WTC11 (cell line): ENCODE results near the gene ZNF681. TPM values are rescaled to one million over a fixed set of nuclear protein-coding genes. Genes with fewer than 3 reads are reported as not detected.

ENCODE experiments used
- ATAC-seq: fragments of 200-7000 bp; cut with Tn5 transposase; 2 replicates; pipeline ENCODE4 v1.10.0; 2021; ENCODE audit warnings: mild to moderate bottlenecking, moderate library complexity
- CTCF ChIA-PET: fragments of 300-600 bp; sonication (Branson Sonifier 250); formaldehyde crosslinking; loops from one replicate; lab custom pipeline; 2021; ENCODE audit warnings: antibody characterized with exemption; lab: Charles Lee
- POLR2A ChIA-PET: fragments of 350-600 bp; sonication (Branson Sonifier 250); formaldehyde crosslinking; loops from one replicate; lab custom pipeline; 2021; ENCODE audit warnings: antibody characterized with exemption; lab: Charles Lee
- DNase-seq: peaks from one replicate; pipeline ENCODE4 v3.0.0; 2021; ENCODE audit warnings: low spot score
- H3K27ac Mint-ChIP-seq: 2 replicates; pipeline ENCODE4 v1.8.0; 2021; ENCODE audit warnings: mixed read lengths
- H3K27me3 Mint-ChIP-seq: 2 replicates; pipeline ENCODE4 v1.8.0; 2021; ENCODE audit warnings: low read depth, mild to moderate bottlenecking, moderate library complexity, mixed read lengths
- H3K36me3 Mint-ChIP-seq: 2 replicates; pipeline ENCODE4 v1.8.0; 2021; ENCODE audit warnings: mixed read lengths
- H3K4me1 Mint-ChIP-seq: 2 replicates; pipeline ENCODE4 v1.8.0; 2022; ENCODE audit warnings: mixed read lengths
- H3K4me3 Mint-ChIP-seq: 2 replicates; pipeline ENCODE4 v1.8.0; 2021; ENCODE audit warnings: mild to moderate bottlenecking, moderate library complexity, mixed read lengths
- H3K9me3 Mint-ChIP-seq: 2 replicates; pipeline ENCODE4 v1.8.0; 2021; ENCODE audit warnings: mixed read lengths
- ARID4B ChIP-seq: sonication (generic); formaldehyde crosslinking; IDR thresholded peaks from 2 replicates; pipeline ENCODE4 v1.8.0; 2023; ENCODE audit warnings: missing genetic modification reagents, mild to moderate bottlenecking, borderline replicate concordance
- ATF6 ChIP-seq: sonication (generic); formaldehyde crosslinking; IDR thresholded peaks from 2 replicates; pipeline ENCODE4 v1.8.1; 2023; ENCODE audit warnings: mild to moderate bottlenecking, missing genetic modification reagents
- FOXJ3 ChIP-seq: sonication (generic); formaldehyde crosslinking; IDR thresholded peaks from 2 replicates; pipeline ENCODE4 v1.9.0; 2021; ENCODE audit warnings: missing genetic modification reagents, mild to moderate bottlenecking, borderline replicate concordance
- FOXK1 ChIP-seq: sonication (generic); formaldehyde crosslinking; IDR thresholded peaks from 2 replicates; pipeline ENCODE4 v1.8.0; 2022; ENCODE audit warnings: mild to moderate bottlenecking, moderate library complexity, missing genetic modification reagents
- FOXP1 ChIP-seq: sonication (generic); formaldehyde crosslinking; IDR thresholded peaks from 2 replicates; pipeline ENCODE4 v1.8.0; 2022; ENCODE audit warnings: missing genetic modification reagents, mild to moderate bottlenecking, moderate library complexity, borderline replicate concordance
- GTF2I ChIP-seq: fragments of 250-450 bp; sonication (Bioruptor Pico); conservative IDR thresholded peaks from 2 replicates; pipeline ENCODE4 v1.4.0; 2021; ENCODE audit warnings: mild to moderate bottlenecking
- IRF1 ChIP-seq: sonication (generic); formaldehyde crosslinking; IDR thresholded peaks from 2 replicates; pipeline ENCODE4 v1.8.0; 2023; ENCODE audit warnings: missing genetic modification reagents
- JUN ChIP-seq: sonication (generic); formaldehyde crosslinking; IDR thresholded peaks from 2 replicates; pipeline ENCODE4 v1.8.0; 2023; ENCODE audit warnings: mild to moderate bottlenecking, missing genetic modification reagents
- MLX ChIP-seq: sonication (generic); formaldehyde crosslinking; IDR thresholded peaks from 2 replicates; pipeline ENCODE4 v1.8.1; 2023; ENCODE audit warnings: mild to moderate bottlenecking, missing genetic modification reagents, moderate library complexity
- NFE2L1 ChIP-seq: sonication (generic); formaldehyde crosslinking; IDR thresholded peaks from 2 replicates; pipeline ENCODE4 v1.8.1; 2023; ENCODE audit warnings: missing genetic modification reagents
- PRRX2 ChIP-seq: fragments of 250-450 bp; sonication (Bioruptor Pico); IDR thresholded peaks from 2 replicates; pipeline ENCODE4 v1.8.0; 2021; ENCODE audit warnings: mild to moderate bottlenecking
- SOX15 ChIP-seq: fragments of 250-450 bp; sonication (Bioruptor Pico); IDR thresholded peaks from 2 replicates; pipeline ENCODE4 v1.9.0; 2021; ENCODE audit warnings: mild to moderate bottlenecking
- STAT6 ChIP-seq: sonication (generic); formaldehyde crosslinking; conservative IDR thresholded peaks from 2 replicates; pipeline ENCODE4 v1.8.1; 2023; ENCODE audit warnings: mild to moderate bottlenecking, low read depth, missing genetic modification reagents, moderate library complexity
- TCF7 ChIP-seq: sonication (generic); formaldehyde crosslinking; IDR thresholded peaks from 2 replicates; pipeline ENCODE4 v1.8.0; 2022; ENCODE audit warnings: mild to moderate bottlenecking, low read depth, missing genetic modification reagents, moderate library complexity
- TEAD4 ChIP-seq: sonication (generic); formaldehyde crosslinking; IDR thresholded peaks from 2 replicates; pipeline ENCODE4 v1.8.0; 2022; ENCODE audit warnings: mild to moderate bottlenecking, missing genetic modification reagents
- USF2 ChIP-seq: sonication (generic); formaldehyde crosslinking; IDR thresholded peaks from 2 replicates; pipeline ENCODE4 v1.8.1; 2023; ENCODE audit warnings: mild to moderate bottlenecking, missing genetic modification reagents, moderate library complexity
- ZNF121 ChIP-seq: sonication (generic); formaldehyde crosslinking; IDR thresholded peaks from 2 replicates; pipeline ENCODE4 v1.8.0; 2023; ENCODE audit warnings: missing genetic modification reagents
- ZNF396 ChIP-seq: fragments of 250-450 bp; sonication (Bioruptor Pico); IDR thresholded peaks from 2 replicates; pipeline ENCODE4 v1.8.0; 2021; ENCODE audit warnings: mild to moderate bottlenecking, moderate library complexity, borderline replicate concordance
- total RNA-seq: library from RNA; stranded (reverse); gene quantifications from 3 replicates; pipeline ENCODE4 v1.2.3, GENCODE V29; 2021

ZNF681 gene
- total RNA-seq, 1 experiment from 2014 or later = 16.9 TPM

DNA sequence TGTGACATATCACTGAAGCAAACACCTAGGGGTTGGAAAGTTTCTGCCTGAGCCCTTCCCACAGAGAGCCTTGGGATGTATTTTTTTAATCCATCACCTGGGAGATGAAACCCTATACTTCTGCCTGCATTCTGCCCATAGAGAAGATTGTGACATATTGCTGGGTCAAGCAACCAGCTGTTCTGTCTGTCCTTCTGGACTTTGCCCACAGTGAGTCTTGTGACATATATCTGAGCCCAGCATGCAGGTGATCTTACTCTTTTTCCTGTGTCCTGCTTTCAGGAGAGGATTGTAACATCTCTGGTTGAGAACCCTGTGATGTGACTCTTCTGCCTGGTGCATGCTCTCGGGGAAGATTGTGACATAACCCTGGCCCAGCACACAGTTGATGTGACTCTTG lies 24.9 kb upstream of the ZNF681 start:
- POLR2A ChIA-PET = no interaction called here
- TF ChIP-seq GTF2I (CRISPR knock-in tag) (no peak), ZNF121 (no peak), FOXP1 (CRISPR knock-in tag) (no peak), SOX15 (no peak), FOXJ3 (CRISPR knock-in tag) (no peak), TCF7 (CRISPR knock-in tag) (no peak), USF2 (CRISPR knock-in tag) (no peak), MLX (CRISPR knock-in tag) (no peak), NFE2L1 (CRISPR knock-in tag) (no peak), JUN (CRISPR knock-in tag) (no peak), ARID4B (CRISPR knock-in tag) (no peak)
- TF ChIP-seq, all 79 proteins: peak for 0
- Mint-ChIP-seq H3K4me3 (no peak overlapping the region), H3K27ac (no peak overlapping the region), H3K4me1 (no peaks in the 10 kb centered on the region), H3K27me3 (no peaks in the 10 kb centered on the region), H3K36me3 (peaks cover 89% of the 10 kb centered on the region), H3K9me3 (no peaks in the 10 kb centered on the region)
- ATAC-seq = no peak
- CTCF ChIA-PET = no interaction called here
- DNase-seq = no peak

DNA sequence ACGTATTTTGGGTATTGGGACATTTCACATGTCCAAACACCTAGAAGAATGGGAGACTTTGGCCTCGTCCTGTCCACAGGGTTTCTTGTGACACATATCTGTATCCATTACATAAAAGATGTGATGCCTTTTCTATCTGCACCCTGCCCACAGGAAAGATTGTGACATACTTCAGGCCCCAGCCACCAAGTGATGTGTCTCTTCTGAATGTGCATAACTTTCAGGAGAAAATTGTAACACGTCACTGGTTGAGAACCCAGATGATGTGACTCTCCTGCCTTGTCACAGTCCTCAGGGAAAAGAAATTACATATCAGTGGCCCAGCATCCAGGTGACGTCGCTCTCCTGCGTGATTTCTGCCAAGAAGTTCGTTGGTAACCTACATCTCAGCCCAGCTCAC lies 21.0 kb upstream of the ZNF681 start:
- Mint-ChIP-seq H3K4me1 (no peaks in the 10 kb centered on the region), H3K4me3 (no peak overlapping the region), H3K27me3 (no peaks in the 10 kb centered on the region), H3K9me3 (no peaks in the 10 kb centered on the region), H3K36me3 (peaks cover 90% of the 10 kb centered on the region), H3K27ac (no peak overlapping the region)
- ATAC-seq (no peak), DNase-seq (no peak)
- TF ChIP-seq FOXK1 (CRISPR knock-in tag) = no peak
- no peak for TF ChIP-seq ZNF396
- TF ChIP-seq ATF6 (CRISPR knock-in tag) = no peak
- TF ChIP-seq PRRX2 (CRISPR knock-in tag) = no peak
- TF ChIP-seq SOX15 = no peak
- TF ChIP-seq FOXP1 (CRISPR knock-in tag) = no peak
- no peak for TF ChIP-seq TEAD4 (CRISPR knock-in tag)
- TF ChIP-seq GTF2I (CRISPR knock-in tag) = no peak
- TF ChIP-seq IRF1 (CRISPR knock-in tag) = no peak
- TF ChIP-seq STAT6 (CRISPR knock-in tag) = no peak
- POLR2A ChIA-PET = no interaction called here
- CTCF ChIA-PET = no interaction called here
